HG03066 (cell line): ENCODE measurements around the gene GVQW3.
"Not testable (repeated sequence)": the region's sequence is repeated elsewhere in the genome, so short reads cannot be mapped to it uniquely, and the experiment has no call there.

Experiments
- ATAC-seq: cut with Tn5 transposase; IDR thresholded peaks from one replicate; pipeline ENCODE4 v1.9.1; 2021; ENCODE audit warnings: low read depth; ENCODE audit not compliant: unreplicated experiment

GVQW3 gene

DNA sequence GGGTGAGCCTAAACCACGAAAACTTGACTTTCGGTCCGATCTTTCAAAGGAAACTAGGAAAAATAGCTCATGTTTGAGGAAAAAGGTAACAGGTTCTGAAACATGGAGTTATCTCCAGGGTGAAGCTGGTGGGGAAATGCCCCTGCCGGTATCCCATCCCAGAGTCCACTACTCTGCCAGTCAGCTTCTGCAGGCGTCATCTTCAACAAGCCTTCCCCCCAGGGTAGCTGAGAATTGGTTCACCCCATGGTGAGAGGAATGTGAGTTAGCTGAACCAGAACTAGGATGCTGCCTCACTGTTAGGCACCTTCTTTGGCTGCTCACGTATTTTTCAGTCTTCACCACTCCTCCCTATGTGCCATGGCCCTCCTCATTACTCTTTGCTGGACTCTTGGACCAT is 1.1 kb downstream of the GVQW3 start:
- no peak for ATAC-seq

DNA sequence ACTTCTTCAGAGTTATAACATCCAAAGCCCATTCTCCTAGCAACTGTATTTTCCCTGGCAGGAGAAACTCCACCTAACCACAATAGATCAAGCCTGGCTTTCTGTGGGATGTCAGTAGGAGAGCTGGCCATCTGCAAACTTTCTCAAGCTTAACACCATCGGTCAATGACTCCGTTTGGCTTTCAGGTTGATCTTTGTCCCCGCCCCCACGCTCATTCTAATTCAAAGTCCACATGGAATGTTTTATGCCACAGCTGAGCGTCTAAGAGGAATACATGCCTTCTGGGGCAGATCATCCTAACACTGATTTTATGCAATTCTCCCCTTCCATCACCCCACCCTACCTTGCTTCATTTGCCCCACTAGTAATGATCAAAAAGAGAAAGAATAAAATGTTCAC is 4.8 kb downstream of the GVQW3 start:
- ATAC-seq = no peak

DNA sequence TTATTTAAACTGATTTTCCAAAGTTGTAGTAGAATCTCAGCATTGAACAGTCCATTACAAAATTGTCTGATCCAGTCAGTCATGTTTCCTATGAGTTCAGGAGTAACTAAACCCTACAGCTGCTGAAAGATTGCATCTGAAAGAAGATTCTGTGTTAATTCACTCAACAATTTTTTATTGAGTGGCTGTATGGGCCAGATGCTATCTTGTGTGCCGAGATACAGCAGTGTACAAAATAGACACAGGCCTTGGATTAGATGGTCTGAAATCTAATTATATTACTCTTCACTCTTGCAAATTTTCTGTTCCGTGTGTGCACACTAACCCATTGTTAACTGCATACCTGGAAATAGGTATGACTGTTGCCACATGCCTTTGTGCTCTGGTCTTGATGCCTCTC is 7.3 kb downstream of the GVQW3 start:
- ATAC-seq = no peak

DNA sequence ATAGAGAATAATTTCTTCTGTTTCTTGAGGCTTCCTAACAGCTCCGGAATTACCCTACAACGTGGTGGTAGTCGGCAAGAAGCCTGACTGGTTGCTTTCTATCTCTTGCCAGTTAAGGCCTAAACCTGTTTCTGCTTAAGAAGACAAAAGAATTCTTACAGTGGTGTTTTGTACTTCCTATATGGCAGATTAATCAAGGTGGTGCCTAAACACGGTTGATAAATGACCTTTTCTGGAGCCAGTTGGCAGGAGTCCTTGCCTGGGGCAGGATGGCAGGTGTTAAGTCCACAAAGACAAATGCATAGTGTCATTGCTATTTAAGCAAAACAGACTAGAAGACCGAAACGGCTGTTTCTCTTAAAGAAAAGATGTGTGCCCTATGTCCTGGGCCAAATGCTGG is 9.9 kb downstream of the GVQW3 start:
- ATAC-seq = no peak

DNA sequence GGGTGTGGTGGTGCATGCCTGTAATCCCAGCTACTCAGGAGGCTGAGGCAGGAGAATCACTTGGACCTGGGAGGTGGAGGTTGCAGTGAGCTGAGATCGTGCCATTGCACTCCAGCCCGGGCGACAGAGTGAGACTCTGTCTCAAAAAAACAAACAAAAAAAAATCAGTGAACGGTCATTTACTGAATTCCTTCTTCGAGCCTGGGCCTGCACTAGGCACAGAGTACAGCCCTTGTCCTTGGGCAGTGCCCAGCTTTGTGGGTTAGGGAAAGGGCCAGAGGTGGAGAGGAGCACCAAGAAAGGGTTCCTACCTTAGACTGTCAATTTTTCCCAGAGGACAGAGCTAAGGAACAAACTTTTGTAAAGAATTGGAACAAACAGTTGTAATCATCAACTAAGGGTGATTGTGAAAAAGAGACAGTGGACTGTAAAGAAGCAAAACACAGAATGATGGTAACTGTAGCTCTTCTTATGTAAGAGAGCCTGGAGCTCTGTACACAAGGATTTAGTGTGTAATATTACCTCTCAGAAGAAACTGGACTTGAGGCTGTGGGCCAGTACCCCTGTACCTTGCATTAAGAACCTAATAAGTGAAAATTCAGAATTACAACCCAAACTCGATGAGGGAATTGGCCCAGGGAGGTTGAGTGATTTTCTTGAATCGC is 10.8 kb downstream of the GVQW3 start:
- ATAC-seq = no peak

DNA sequence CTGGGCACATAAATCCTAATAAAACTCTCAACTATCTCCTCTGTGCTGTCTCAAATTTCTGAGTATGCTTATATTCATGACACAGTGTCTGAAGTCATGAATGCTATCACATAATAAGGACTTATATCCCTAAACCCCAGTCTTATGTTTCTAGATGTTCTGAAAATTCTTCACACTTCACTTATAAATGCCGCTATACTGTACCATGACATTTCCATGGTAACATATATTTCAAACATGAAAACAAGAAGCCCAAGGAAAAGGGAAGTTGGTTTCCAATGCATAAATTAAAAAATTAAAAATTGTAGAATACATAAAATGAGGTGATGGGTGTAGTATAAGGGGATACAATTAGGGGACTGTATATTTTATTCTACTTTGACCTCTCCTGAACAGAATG is 11.7 kb downstream of the GVQW3 start:
- ATAC-seq = no peak

DNA sequence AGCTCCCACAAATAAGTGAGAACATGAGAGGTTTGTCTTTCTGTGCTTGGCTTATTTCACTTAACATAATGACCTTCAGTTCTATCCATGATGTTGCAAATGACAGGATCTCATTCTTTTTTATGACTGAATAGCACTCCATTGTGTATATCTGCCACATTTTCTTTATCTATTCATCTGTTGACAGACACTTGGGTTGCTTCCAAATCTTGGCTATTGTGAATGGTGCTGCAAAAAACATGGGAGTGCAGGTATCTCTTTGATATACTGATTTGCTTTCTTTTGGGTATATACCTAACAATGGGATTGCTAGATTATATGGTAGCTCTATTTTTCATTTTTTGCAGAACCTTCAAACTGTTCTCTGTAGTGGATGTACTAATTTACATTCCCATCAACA is 13.3 kb downstream of the GVQW3 start:
- no peak for ATAC-seq

DNA sequence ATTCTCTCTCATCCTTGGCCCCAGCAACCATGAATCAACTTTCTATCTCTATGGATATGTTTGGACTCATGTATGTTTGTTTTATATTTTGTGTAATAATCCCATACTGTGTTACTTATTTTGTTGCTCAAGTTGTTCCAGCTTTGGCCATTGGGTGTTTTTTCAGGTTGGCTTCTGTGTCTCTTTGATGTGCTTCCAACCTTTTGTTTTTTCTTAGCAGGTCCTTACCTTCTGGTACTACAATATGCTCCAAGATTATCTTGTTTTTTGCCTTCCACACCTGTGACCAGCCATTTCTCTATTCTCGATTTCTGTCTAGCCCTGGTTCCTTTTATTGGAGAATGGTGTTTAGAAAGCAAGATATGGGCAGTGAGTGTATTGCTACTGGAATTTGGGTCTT is 14.2 kb downstream of the GVQW3 start:
- ATAC-seq = no peak

DNA sequence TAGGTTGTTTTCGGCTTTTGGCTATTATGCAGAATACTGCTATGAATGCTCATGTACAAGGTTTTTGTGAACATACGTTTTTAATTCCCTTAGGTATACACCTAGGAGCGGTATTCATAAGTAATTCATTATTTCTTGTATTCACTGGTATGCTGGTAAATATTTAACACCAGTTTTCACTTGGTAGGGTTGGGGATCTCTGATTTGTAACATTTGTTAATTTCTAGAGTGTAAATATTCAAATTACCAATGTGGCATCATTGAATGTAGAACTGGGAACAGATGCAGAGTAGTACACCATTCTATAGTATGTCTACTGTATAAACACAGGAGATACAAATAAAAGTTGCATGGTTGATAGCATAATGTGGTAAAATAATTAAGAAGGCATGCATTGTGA is 16.3 kb downstream of the GVQW3 start:
- no peak for ATAC-seq

DNA sequence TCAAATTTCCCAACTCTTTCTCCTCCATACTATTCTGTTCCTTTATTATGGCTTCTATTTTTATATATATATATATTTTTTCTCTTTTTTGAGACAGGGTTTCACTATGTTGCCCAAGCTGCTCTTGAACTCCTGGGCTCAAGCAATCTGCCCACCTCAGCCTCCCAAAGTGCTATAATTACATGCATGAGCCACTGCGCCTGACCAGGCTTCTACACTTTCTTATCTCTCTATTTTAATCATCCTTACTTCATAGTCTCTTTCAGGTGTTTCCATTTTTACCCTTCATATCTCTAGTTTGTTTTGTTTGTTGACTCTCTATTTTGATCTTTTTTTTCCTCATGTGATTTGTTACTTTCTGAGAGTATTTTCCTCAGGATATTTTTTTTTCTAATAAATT is 19.8 kb downstream of the GVQW3 start:
- no peak for ATAC-seq

DNA sequence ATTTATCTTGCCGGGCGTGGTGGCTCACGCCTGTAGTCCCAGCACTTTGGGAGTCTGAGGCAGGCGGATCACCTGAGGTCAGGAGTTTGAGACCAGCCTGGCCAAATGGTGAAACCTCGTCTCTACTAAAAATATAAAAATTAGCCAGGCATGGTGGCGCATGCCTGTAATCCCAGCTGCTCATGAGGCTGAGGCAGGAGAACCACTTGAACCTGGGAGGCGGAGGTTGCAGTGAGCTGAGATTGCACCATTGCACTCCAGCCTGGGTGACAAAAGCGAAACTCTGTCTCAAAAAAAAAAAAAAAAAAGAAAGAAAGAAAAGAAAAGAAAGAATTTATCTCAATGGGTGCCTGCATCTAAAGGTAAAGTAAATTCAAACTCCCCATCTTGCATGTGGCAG is 20.4 kb downstream of the GVQW3 start:
- ATAC-seq = not testable (repeated sequence)

DNA sequence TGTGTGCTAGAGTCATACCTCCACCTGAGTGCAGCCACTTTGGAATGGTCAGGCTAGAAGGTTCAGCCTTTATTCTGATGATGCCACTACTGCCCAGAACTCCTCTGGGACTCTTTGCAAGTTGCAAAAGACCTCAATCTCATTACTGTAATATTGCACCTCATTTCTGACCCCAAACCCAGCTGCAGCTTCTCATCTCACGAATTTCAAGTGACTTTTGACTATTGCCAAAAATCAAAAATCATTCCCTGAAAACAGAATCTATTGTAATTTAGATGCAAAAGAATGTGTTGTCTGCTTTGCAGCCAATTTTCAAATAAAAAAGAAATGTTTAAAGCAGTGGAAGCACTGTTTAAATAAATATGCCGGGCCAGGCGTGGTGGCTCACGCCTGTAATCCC is 25.2 kb downstream of the GVQW3 start:
- no peak for ATAC-seq

DNA sequence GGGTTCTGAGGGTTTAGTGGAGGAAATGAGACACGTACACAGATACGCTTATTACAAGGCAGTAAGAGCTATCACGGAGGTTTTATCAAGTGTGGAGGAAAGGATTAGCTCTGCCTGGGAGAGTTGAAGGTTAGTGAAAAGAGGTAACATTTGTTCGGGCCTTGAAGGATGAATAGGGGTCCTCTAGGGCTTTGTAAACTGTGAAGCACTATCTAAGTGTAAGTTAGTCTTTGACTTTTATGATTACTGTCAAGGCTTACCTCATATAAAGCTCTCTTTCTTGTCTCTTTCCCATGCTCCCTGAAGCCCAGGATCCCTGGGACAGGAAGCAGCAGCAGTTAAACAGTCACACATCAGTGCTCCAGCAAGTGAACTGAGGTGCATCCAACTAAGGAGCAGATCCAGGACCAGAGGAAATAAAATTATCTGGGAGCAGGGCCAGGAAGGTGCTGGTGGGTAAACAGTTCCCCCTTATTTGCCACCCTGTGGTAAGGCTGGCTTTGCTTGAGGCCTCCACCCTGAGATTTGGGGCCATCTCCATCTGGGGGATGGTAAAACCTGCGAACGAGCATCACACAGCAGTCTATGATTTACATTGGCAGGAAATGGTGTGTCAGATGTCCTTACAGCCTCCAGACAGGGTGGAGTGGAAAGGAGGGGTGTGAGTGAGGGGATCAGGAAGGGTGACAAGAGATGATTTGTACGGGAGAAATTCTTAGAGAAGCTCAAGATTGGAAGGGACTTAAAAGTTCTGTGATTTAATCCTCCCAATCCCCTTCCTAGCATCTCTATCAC is 27.2 kb downstream of the GVQW3 start:
- no peak for ATAC-seq

DNA sequence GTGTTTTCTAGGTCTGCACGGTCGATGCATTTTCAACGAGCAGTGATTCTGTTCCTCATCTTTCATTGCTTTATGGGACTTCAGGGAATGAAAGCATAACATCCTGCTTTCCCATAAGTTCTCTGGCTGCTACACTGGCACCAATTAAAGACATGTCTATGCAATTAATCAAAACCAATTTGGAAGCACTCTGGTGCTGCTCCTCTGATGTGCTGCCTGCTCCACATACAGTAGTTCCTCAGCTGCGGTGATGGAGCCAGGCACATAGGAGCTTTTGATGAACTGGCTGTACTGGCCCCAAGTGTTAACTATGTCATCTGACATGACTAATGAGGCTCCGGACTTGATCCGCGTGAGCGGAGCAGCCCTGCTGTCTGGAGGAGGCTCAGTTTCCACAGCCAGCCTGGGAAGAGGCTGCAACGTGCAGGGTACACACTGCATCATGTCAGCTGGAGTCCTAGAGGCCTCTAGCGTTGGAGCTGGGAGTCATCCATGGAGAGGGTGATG is 29.8 kb downstream of the GVQW3 start:
- ATAC-seq = no peak

DNA sequence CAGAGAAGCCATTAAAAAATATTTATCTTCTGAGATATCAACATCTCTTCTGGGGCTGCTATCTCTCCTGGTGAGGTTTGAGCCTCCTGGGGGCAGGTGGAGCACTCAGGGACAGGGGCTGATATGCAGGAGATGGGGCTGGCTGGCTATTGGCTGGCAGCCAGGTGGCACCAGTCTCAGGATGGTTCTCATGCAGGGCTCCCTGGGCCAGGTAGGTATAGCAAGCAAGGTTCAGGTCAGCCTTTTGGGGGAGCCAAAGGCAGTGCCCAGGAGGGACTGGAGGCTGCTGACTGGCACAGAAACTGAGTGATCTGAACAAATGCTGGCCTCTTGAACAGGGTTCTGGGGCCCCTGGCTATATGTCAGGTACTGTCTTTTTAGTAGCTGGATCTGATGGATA is 34.0 kb downstream of the GVQW3 start:
- ATAC-seq = no peak

DNA sequence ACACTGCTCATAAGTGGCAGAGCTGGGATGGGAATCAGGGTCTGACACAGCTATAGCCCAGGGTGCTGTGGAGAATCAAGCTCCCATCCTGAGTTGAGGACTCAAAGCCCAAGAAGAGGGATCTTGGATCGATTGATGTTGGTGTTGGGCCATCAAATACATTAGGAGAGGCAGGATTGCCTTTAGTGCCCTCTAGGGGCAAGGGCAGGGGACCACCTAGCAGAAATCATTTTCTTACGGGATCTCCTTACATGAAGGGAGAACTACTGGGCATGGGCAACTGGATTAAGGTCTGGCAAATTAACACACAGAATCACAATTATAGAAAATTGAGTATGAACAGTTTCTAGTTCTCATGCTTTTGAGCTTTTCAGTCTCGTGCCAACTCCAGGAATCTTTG is 38.8 kb downstream of the GVQW3 start:
- no peak for ATAC-seq

DNA sequence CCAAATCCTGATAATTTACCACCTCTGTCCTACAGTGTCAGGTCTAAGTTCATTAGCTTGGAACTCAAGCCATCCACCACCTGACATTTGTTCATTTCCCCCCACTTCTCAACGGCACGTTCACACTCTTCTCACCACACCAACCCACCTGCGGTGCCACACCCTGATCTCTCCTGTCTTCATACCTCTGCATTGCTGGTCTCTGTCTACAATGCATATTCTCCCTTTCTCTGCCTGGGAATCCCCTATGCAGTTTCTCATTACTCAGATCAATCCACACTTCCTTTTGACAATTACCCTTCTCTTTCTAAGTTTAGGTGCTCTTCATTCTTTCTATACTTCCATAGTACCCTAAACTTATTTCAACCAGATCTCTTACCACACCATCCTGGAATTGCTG is 43.3 kb downstream of the GVQW3 start:
- ATAC-seq = no peak

DNA sequence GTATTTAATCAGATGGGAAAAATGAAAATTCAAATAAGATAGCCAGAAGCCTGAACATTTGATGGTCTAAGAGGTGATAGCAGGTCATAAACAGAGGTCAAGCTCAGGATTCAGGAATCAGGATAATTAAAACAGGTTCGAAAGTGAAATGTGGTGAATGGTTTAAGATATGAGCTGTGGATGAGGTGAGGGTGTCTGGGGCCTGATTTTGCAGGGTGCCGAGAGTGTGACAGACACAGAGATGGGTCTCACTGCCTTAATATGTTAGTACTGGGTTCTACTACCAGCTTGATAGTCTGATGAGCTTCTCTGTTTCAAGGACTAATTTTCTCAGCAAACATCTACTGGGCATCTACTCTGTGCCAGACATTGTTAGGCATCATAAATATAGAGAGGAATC is 43.8 kb downstream of the GVQW3 start:
- ATAC-seq = no peak

DNA sequence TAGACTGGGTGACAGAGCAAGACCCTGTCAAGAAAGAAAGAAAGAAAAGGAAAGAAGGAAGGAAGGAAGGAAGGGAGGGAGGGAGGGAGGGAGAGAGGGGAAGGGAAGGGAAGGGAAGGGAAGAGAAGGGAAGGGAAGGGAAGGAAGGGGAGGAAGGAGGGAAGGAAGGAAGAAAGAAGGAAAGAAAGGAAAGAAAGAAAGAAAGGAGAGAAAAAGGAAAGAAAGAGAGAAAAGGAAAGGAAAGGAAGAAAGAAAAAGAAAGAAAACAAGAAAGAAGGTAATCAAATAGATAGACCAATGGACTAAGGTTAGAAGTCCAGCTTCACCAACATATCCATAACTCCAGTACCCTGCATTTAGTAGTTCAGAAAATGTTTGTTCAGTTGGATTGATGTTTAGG is 45.5 kb downstream of the GVQW3 start:
- no peak for ATAC-seq

DNA sequence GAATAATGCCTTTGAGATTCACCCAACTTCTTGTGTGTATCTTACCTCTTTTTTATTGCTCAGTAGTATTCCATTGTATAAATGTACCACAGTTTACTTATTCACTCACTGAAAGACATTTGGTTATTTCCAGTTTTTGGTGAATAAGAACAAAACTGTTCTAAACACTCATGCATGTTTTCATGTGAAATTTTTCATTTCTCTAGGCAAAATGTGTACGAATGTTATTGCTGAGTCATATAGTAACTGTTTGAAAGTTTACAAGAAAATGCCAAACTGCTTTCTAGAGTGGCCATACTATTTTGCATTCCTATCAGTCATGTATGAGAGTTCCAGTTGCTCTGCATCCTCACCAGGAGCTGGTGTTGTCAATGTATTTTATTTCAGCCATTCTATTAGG is 54.9 kb downstream of the GVQW3 start:
- no peak for ATAC-seq

DNA sequence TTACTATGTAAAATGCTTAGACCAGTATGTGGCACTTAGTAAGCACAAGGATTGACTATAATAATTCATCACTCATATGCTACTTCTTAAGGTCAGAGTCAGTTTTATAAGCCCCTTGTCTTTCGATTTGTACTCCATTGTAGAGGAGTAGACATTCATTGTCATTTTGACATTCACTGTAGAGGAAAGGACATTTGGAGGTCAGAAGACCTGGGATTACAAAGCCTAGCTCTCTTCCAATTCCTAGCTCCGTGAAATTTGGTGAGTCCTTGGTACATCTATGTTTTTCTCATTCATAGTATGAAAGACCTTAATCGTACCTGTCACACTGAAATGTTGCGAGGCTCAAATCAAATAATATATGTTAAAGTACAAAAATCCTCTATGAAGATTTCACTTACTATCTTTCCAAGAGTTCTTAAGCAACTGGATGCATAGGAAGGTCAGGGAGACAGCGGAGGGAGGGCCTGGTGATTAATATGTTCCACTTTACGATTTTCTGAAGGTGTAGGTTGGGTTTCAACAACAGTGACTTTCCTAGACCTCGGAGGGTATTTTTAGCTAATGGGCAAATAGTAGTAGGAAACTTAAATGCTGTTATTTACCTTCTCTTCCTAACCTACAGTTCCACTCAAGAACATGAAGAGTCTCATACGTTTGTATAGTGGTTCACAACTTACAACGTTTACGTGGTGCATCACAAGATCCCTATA is 62.3 kb downstream of the GVQW3 start:
- no peak for ATAC-seq

DNA sequence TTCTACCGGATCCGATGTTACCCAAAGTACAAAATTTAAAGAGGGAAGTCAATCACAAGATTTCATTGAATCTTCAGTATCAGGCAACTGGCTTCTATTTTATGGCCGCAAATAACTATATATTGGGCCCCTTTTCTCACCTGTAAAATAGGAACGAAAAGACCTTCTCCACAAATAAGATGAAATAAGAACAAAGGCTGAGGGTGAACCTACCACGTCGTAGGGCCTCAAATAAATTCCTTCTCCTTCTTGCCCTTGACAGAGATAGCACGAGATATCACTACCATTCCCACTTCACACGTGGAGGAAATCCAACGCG is 62.9 kb downstream of the GVQW3 start:
- no peak for ATAC-seq
